ENCODE measurements around the gene ST6GALNAC3. TPM values are rescaled to one million over a fixed set of nuclear protein-coding genes. Genes with fewer than 3 reads are reported as not detected.

ST6GALNAC3 gene
- total RNA-seq, 1 experiment from 2014 or later = 2.2 TPM

GRCh38 chr1:76109404-76109803, 34.9 kb downstream of the ST6GALNAC3 start:
- ChIA-PET POLR2A (no interaction called here), RAD21 (ENCODE audit: low non-redundant PET in 1 of 2, low total read pairs in 2 of 2, uncharacterized antibody in 2 of 2, unreplicated experiment in 2 of 2) (no interaction called here), CTCF (no interaction called here)
- Histone ChIP-seq H3K9me2 (ENCODE audit: insufficient read depth) (no peaks in the 10 kb centered on the region), H3K9me3 (ENCODE audit: control insufficient read depth in 1 of 2, insufficient read depth in 1 of 2, low read depth in 1 of 2, low read length in 2 of 2) (no peaks in the 10 kb centered on the region), H3K4me3 (replicated peaks in 1 of 2; ENCODE audit: low read depth in 1 of 2, low read length in 2 of 2) (no peak overlapping the region), H3K4me1 (ENCODE audit: control insufficient read depth in 1 of 2, insufficient read depth in 2 of 2, low read length in 2 of 2) (no peaks in the 10 kb centered on the region), H3K36me3 (ENCODE audit: control insufficient read depth in 1 of 2, insufficient read depth in 2 of 2, low read length in 2 of 2) (no peaks in the 10 kb centered on the region), H3K4me2 (ENCODE audit: low read length) (no peak overlapping the region), H4K20me1 (ENCODE audit: insufficient read depth) (no peaks in the 10 kb centered on the region), H3K27me3 (ENCODE audit: insufficient read depth, low read length) (no peaks in the 10 kb centered on the region), H3K27ac (ENCODE audit: low read depth, low read length) (no peak overlapping the region), H3K9ac (ENCODE audit: low read length) (no peak overlapping the region), H3K79me2 (ENCODE audit: insufficient read depth, low read length) (no peaks in the 10 kb centered on the region), H2AFZ (ENCODE audit: low read depth, low read length, poor library complexity, severe bottlenecking) (no peak overlapping the region)
- ATAC-seq = no peak
- no peak for DNase-seq (ENCODE audit: low read depth, low spot score)
- no TSS peak for BruUV-seq (replicated peaks)
- intact Hi-C loops (cut with micrococcal nuclease) = no loop called here
- TF ChIP-seq, protein P1, sequence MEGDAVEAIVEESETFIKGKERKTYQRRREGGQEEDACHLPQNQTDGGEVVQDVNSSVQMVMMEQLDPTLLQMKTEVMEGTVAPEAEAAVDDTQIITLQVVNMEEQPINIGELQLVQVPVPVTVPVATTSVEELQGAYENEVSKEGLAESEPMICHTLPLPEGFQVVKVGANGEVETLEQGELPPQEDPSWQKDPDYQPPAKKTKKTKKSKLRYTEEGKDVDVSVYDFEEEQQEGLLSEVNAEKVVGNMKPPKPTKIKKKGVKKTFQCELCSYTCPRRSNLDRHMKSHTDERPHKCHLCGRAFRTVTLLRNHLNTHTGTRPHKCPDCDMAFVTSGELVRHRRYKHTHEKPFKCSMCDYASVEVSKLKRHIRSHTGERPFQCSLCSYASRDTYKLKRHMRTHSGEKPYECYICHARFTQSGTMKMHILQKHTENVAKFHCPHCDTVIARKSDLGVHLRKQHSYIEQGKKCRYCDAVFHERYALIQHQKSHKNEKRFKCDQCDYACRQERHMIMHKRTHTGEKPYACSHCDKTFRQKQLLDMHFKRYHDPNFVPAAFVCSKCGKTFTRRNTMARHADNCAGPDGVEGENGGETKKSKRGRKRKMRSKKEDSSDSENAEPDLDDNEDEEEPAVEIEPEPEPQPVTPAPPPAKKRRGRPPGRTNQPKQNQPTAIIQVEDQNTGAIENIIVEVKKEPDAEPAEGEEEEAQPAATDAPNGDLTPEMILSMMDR (IDR thresholded peaks at IDR 0.05 in 2 of 3, conservative IDR thresholded peaks at IDR 0.05 in 1 of 3; ENCODE audit: borderline replicate concordance in 1 of 3, insufficient read depth in 1 of 3, low read depth in 2 of 3, low read length in 2 of 3) = no peak
- no peak for TF ChIP-seq MAX (IDR thresholded peaks at IDR 0.05)
- no peak for TF ChIP-seq RAD21 (IDR thresholded peaks at IDR 0.05; ENCODE audit: low read depth)
- no peak for TF ChIP-seq ZFX (IDR thresholded peaks at IDR 0.05)
- no peak for TF ChIP-seq SRF (IDR thresholded peaks at IDR 0.05; ENCODE audit: low read depth)
- TF ChIP-seq EZH2 (IDR thresholded peaks at IDR 0.05) = no peak
- no peak for TF ChIP-seq ELF1 (IDR thresholded peaks at IDR 0.05; ENCODE audit: borderline replicate concordance, low read depth)
- TF ChIP-seq EZH2phosphoT487 (IDR thresholded peaks at IDR 0.05; ENCODE audit: borderline replicate concordance) = no peak
- TF ChIP-seq FOSL1 (IDR thresholded peaks at IDR 0.05; ENCODE audit: low read depth) = no peak
- TF ChIP-seq POLR2AphosphoS5 (IDR thresholded peaks at IDR 0.05; ENCODE audit: low read depth, low read length) = no peak
- no peak for TF ChIP-seq CEBPB (IDR thresholded peaks at IDR 0.05; ENCODE audit: low read depth)
- TF ChIP-seq JUND (IDR thresholded peaks at IDR 0.05) = no peak
- TF ChIP-seq TCF7L2 (IDR thresholded peaks at IDR 0.05; ENCODE audit: borderline replicate concordance, extremely low read depth, insufficient read depth, insufficient read length) = no peak
- TF ChIP-seq POLR2A (IDR thresholded peaks at IDR 0.05; ENCODE audit: borderline replicate concordance, extremely low read depth, insufficient read depth, insufficient read length) = no peak
- no peak for TF ChIP-seq SP1 (IDR thresholded peaks at IDR 0.05; ENCODE audit: low read depth)
- no peak for TF ChIP-seq ZBTB33 (IDR thresholded peaks at IDR 0.05; ENCODE audit: extremely low read depth, insufficient replicate concordance, low read length)
- TF ChIP-seq EGR1 (IDR thresholded peaks at IDR 0.05; ENCODE audit: low read depth) = no peak
- TF ChIP-seq YY1 (IDR thresholded peaks at IDR 0.05; ENCODE audit: extremely low read depth, insufficient replicate concordance, low read depth, low read length) = no peak

All from HCT116 (cell line).